GM19099 (cell line): ENCODE data around the gene EPHA10.

ENCODE experiments used
- POLR2A ChIP-seq: IDR thresholded peaks from 3 replicates; pipeline ENCODE4 v1.6.1; 2011; ENCODE audit warnings: low read depth; ENCODE audit not compliant: insufficient read length; ENCODE audit errors: extremely low read depth

EPHA10 gene

DNA sequence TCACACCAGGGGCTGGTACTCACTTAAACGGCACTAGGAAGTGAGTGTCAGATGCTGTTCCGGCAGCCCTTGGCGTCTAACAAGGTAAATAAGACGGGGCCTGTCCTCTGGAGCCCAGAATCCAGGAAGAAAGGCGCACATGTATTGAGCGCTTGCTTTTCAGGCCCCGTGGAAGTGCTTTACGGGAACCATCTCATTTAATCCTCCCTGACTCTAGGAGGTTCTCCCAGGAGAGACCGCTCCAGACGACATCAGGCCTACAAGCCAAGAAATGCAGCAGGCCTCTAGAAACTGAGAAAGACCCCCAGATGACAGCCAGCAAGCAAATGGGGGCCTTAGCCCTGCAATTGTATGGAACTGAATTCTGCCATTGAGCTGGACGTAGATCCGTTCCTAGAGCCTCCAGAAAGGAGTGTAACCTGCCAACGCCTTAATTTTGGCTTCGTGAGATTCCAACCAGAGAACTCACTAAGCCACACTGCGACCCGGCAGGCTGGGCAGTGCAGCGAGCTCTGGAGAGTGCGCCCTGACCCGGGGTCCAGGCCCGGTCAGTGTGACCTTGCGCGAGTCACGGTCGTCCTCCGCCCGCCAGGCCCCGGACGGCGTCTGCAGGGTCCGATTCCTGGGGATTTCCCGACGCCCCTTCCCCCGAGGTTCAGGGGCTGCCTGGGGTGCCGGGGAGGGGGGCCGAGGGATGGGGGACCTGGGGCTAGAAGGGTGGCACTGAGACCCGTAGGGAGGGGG lies 28.2 kb upstream of the EPHA10 start:
- no peak for TF ChIP-seq POLR2A

DNA sequence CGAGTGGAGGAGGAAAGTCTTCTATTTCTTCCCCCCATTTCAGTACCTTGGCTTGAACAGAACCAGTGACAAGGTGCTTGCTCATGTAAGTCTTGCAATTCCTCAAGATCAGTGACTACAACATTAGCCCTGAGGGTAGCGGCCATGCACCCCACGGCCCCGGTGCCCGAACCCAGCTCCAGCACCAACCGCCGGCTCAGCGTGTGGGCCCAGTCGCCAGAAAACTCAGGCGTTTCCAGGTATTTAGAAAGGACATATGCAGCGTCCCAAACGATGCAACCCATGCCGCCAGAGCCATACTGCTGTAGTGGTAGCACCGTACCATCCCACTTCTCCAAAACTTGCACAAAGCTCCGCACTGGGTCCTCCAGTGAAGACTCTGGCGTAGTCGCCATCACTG lies 17.6 kb upstream of the EPHA10 start:
- no peak for TF ChIP-seq POLR2A

DNA sequence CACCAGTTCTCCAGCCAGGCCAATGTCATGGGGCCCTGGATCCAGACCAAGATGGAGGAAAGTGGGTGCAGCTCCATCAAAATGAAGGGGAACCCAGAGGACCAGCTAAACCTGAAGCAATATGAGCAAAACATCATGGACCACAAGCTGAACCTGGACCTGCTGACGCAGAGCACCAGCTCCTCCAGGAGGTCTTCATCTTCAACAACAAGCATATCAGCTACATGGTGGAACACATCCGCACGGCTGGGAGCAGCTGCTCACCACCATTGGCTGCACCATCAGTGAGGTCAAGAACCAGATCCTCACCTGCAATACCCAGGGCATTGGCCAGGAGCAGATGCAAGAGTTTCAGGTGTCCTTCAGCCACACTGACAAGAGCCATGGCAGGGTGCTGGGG lies 13.7 kb upstream of the EPHA10 start:
- no peak for TF ChIP-seq POLR2A

DNA sequence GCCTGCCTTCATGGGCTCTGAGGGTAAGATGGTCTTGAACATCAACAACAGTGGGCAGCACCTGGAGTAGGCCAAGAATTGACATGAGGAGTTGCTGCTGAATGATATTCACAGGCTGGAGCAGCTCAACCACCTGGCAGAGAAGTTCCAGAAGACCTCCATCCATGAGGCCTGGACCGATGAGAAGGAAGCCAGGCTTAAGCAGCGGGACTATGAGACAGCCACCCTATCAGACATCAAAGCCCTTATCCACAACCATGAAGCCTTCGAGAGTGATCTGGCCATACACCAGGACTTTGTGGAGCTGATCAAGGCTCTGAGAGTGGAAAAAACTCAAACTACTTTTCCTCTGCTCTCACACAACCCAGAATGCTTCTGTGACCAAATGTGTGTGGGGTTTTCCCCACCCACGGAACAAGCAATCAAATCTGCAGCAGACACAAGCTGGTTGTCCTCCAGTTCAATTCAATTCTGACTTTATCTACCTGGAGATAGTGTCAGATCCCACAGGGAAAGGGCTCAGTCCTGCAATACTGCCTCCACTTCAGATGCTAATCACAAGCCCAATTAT lies 12.1 kb upstream of the EPHA10 start:
- TF ChIP-seq POLR2A, result no peak

DNA sequence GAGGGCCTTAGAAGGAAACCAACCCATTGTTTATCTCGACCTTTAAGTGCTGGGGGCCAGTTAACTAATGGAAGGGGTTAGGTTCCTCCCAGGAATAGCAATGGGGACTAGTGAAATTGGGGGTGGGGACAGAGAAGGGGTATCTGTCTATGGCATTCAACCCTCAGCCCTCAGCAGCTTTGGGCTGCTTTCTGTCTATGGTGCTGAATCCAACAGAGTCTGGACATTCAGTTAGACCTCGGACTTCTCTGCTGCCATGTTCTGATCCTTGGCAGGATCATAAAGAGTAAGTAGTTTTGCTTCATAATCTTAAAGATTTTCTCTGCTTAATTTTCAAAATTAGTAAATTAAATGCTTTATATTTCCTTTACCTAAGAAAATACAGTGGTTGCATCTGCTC lies 2.6 kb upstream of the EPHA10 start:
- TF ChIP-seq POLR2A, result no peak

DNA sequence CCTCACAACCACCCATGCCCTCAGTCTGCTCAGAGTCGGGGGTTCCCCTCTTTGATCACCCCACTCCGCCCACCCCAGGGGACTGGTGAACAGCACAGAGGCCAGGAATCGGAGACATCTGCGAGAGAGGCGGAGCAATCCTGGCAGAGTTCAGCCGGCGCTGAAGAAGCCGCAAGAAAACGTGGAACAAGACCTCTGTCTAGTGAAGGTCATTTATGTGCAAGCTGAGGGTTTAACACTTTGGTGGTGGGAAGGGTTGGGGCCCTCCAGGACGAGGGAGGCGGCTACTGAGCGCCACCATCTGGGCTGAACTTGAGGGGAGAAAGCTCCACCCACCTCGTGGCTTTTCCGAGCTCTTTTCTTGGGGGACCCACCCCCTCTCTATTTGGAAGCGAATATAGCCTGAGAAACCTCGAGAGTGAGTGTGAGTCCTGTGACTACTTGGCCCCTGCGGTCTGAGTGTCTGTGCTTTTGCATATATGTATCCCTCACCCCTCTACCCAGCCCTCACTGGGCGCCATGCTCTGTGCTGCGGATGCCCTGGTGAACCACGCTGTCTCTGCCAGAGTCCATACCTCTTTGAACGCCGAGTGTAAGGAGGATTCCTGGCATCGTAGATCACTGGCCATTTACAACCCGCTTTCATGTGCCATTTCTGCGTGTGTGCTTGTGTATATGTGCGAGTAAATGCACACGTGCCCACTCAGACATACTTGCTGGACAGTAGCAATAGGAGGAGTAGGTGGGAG lies 1.2 kb upstream of the EPHA10 start:
- TF ChIP-seq POLR2A, result no peak

DNA sequence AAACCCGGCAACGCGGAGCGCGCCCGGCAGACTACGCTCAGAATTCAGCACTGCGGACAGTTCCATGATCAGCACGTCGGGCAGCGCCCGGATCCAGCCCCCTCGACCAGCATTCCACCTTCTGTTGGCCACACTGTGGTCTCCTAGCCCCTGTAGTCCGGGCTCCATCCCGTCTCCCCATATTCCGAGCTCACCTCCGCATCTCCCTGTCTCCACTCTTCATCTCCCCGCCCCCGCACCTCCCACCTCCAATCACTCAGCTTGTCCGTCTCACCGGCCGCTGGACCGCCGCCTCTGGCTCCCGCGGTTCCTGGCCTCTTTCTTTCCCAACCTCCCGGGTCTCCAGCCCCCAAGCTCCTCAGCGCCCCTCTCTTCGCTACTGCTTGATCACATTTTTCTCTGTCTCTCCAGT lies 500 bp downstream of the EPHA10 start:
- no peak for TF ChIP-seq POLR2A

DNA sequence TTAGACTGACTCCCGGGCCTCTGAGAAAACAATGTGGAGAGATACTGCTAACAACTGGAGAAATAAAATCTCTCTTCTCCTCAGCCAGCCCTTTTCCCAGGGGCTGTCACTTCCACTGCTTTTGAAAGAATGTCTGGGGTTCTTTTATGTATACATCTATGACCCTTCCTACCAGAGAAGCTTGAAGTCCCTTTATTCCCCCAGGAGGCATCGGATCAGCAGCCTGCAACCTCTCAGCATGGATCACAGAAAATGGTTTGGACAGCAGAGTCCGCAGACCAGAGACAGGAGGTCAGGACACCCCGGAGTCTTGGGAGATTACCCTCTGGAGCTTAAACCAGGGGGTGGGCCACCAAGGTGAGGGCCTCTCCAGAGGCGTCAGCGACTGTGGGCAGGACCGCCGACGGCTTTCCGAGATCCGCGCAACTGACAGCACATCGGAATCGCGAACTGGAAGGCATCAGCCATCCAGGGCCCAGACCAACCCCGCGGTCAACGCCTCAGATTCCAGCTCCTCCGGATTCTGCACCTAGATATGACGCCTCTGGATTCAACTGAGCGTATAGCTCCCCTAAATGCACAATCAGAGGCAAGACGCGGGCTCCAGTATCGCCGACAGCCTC lies 1.0 kb downstream of the EPHA10 start:
- TF ChIP-seq POLR2A, result no peak

DNA sequence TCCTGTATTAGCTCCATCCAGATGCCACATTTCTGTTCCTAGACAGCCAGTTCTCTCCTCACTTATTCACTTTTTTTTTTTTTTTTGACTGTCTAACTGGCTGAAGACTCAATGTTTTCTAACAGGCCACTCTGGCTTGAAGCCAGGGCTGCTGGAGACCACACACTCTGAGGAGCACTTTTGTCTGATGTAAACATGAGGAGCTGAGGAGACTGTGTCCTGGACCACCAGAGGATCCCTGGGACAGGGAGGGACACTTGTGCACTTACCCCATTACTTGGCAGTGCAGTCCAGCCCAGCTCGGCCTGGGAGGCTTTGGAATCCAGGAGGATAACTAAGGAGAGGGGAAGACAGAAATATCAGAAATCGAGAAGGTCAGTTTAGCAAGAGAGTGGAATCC lies 2.4 kb downstream of the EPHA10 start:
- no peak for TF ChIP-seq POLR2A

DNA sequence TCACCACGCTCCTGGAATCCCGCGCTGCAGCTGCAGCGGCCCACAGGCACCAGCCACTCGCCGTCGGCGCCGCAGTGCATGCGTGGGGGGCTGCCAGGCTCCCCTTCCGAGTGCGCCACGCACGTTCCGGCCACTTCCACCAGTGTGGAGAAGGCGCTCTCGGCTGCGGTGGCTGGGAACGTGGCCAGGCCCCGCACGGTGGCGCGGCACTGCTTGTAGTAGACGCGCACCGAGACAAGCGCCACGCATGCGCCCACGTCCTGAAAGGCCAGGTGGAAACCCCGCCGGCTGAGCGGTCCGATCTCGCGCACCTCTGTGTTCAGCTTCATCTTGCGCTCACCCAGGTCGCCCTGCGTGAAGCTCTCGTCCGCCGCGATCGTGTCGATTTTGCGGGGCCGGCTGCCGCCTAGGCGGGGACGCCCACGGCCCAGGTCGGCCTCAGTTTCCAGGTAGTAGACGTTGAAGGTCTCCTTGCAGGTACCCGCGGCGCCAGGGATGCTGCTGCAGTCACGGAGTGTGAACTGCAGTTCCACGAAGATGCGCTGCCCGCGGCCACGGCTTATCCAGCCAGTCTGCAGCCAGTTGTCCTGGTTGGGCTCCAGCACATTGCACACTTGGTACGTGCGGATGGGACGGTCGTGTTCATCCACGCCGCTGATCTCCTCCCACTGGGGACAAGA lies 3.4 kb downstream of the EPHA10 start:
- TF ChIP-seq POLR2A, result no peak

DNA sequence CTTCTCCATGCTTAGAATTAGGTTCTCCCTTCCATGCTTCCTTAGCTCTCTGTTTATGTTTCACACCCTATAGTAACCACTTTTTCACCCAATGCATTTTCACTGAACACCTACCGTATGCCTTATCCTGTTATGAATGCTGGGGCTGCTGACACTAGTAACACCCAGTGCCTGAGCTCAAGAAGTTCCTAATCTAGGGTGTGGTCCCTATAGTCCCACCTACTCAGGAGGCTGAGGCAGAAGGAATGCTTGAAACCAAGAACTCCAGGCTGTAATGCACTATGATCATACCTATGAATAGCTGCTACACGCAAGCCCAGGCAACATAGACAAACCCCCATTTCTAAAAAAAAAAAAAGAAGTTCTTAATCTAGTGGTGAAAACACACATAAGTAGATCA lies 5.5 kb downstream of the EPHA10 start:
- TF ChIP-seq POLR2A, result no peak

DNA sequence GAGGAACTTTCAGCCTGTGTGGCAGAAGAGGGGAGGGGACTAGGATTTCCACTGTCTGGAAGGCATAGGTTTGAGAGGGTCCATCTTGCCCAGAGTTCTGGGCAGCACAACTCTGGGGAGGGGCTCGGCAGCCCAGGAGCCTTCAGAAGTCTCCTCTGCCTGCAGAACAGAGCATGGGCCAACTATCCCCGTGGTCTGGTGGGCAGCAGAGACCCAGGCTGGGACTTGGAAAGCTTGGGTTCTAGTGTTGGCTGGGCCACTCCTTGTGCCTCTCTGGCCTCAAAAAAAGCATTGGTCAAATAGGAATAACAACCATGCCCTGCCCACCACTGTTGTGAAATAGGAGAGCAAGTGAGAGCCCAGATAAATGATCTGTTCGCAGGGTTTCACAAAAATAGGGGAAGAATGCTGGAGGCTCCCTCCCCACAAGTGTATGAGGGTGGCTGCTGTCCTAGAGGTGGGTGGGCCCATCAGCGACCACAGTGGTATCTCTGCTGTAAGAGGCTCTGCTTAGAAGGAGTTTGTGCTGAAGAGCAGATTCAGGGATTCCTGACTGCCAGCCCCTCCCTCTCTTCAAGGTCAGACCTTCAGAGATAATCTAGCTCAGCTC lies 8.9 kb downstream of the EPHA10 start:
- TF ChIP-seq POLR2A, result no peak

DNA sequence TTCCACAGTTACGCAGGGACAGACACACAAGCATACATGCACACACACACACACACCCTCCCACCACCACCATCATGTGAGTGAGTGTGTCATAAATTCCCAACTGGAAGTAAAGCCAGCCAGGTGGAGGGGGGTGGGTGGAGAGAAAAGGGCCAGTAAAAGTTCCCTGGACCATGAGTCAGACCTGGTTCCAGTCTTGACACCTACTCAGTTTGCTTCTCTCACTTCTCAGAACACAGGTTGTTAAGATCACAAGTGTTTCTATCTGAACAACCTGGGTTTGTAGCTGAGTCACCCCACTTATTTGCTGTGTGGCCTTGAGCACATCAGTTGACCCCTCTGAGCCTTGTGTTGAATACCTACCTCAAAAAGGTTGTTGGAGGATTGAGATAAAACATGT lies 9.6 kb downstream of the EPHA10 start:
- no peak for TF ChIP-seq POLR2A

DNA sequence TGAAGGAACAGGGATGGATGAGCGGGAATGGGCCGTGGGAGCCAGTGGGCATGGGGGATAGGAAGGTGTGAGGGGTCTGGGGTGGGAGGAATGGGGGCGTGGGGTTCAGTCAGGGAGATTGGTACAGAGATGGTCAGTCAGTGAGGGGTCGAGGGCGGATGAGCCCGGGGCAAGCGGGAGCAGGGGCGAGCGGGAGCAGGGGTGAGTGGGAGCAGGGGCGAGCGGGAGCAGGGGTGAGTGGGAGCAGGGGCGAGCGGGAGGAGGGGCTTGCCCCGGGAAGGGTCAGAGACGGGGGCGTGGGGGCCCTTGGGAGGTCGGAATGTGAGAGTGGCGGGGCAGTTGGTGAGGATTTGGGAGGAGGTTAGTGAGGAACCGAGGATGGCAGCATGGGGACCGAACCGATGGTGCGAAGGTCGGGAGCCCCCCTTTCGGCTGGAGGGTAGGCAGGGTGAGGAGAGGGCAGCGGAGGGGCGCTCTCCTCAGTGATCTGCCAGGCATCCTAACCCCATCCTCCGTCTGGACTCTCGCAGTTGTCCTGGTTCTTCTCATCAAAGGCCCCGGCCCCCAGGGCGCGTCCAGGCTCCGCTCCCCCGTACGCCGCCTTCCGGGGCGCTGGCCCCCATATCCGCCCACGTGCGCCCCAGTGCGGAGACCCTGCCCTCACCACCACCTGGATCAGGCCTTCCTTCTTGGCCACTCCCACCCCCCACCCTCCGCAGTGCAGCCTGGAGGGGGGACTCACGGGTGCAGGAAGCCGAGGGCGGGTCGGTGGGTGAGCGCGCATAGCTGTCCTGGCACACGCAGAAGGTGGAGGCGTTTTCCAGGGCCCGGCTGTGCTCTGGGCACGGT lies 11.2 kb downstream of the EPHA10 start:
- TF ChIP-seq POLR2A, result no peak
